B cell (primary cell): ENCODE measurements around the gene CBX7. TPM values are rescaled to one million over a fixed set of nuclear protein-coding genes. Genes with fewer than 3 reads are reported as not detected.
A peak's percentile ranks its signal among the peaks of the same experiment; 100 is the strongest.

Experiments
- ATAC-seq: fragments of 200-7000 bp; cut with Tn5 transposase; one replicate; pipeline ENCODE4 v1.10.0; 2021; ENCODE audit warnings: low read depth, mild to moderate bottlenecking, moderate number of reproducible peaks, moderate library complexity
- CTCF ChIA-PET: fragments of 350-600 bp; sonication (Branson Sonifier 250); formaldehyde crosslinking; loops from one replicate; lab custom pipeline; 2021; ENCODE audit warnings: antibody characterized with exemption, inconsistent platforms; lab: Charles Lee
- POLR2A ChIA-PET: fragments of 350-600 bp; sonication (Branson Sonifier 250); formaldehyde crosslinking; loops from one replicate; lab custom pipeline; 2021; ENCODE audit warnings: antibody characterized with exemption; lab: Charles Lee
- DNase-seq: peaks from one replicate; pipeline ENCODE4 v3.0.0; 2013
- H2AFZ ChIP-seq: 2 replicates; pipeline ENCODE4 v1.6.1; 2012; ENCODE audit warnings: mild to moderate bottlenecking, low read depth, low read length; ENCODE audit not compliant: insufficient read depth, poor library complexity, severe bottlenecking
- H3K27ac ChIP-seq, 2 donors: 1 replicate in 1 of 2; 2 replicates in 1 of 2; pipeline ENCODE4 v1.5.1; 2012 to 2013; ENCODE audit warnings: low read length in 2 of 2, mild to moderate bottlenecking in 2 of 2, moderate library complexity in 1 of 2
- H3K27me3 ChIP-seq, 4 experiments: fragments of 200-600 bp in 1 of 4; sonication (generic) in 1 of 4; replicated peaks in 1 of 4; 1 replicate in 2 of 4; 2 replicates in 2 of 4; pipeline versions ENCODE4 v1.6.1 to v1.7.0; 2013 to 2016; ENCODE audit warnings: low read length in 3 of 4, mild to moderate bottlenecking in 2 of 4, mixed read lengths in 1 of 4, moderate library complexity in 1 of 4; ENCODE audit not compliant: insufficient read depth in 4 of 4, control insufficient read depth in 3 of 4; ENCODE audit errors: control extremely low read depth in 1 of 4
- H3K36me3 ChIP-seq, 2 experiments: replicated peaks in 1 of 2; 1 replicate in 1 of 2; 2 replicates in 1 of 2; pipeline versions ENCODE4 v1.6.1 to v1.7.1; 2013; ENCODE audit warnings: low read length in 1 of 2; ENCODE audit not compliant: insufficient read depth in 2 of 2, control insufficient read depth in 1 of 2; ENCODE audit errors: control extremely low read depth in 1 of 2, extremely low read depth in 1 of 2
- H3K4me1 ChIP-seq, 2 donors: fragments of 200-600 bp in 1 of 2; sonication (generic) in 1 of 2; 1 replicate in 1 of 2; 2 replicates in 1 of 2; pipeline versions ENCODE4 v1.5.1 to v1.6.1; 2013 to 2017; ENCODE audit warnings: low read length in 2 of 2; ENCODE audit not compliant: control insufficient read depth in 2 of 2, insufficient read depth in 2 of 2
- H3K4me2 ChIP-seq: replicated peaks from 2 replicates; pipeline ENCODE3; 2012; ENCODE audit warnings: mild to moderate bottlenecking, low read depth, low read length; ENCODE audit not compliant: poor library complexity, severe bottlenecking
- H3K4me3 ChIP-seq, 5 experiments: fragments of 200-600 bp in 1 of 5; sonication (generic) in 1 of 5; 1 replicate in 3 of 5; 2 replicates in 2 of 5; pipeline versions ENCODE4 v1.5.1 to v1.7.0; 2011 to 2016; ENCODE audit warnings: low read length in 4 of 5, mild to moderate bottlenecking in 4 of 5, low read depth in 2 of 5, control low read depth in 1 of 5, moderate library complexity in 1 of 5; ENCODE audit not compliant: insufficient read depth in 1 of 5; ENCODE audit errors: control extremely low read depth in 1 of 5, extremely low read depth in 1 of 5
- H3K79me2 ChIP-seq: fragments of 200-600 bp; sonication (generic); one replicate; pipeline ENCODE4 v1.6.0; 2016; ENCODE audit warnings: low read length; ENCODE audit not compliant: control insufficient read depth, insufficient read depth
- H3K9ac ChIP-seq: fragments of 200-600 bp; sonication (generic); 2 replicates; pipeline ENCODE4 v1.6.1; 2017; ENCODE audit warnings: mild to moderate bottlenecking, low read length, moderate library complexity
- H3K9me3 ChIP-seq, 3 donors: one replicate each; pipeline versions ENCODE4 v1.6.1 to v1.7.1; 2013; ENCODE audit warnings: low read length in 2 of 3; ENCODE audit not compliant: control insufficient read depth in 2 of 3, insufficient read depth in 1 of 3; ENCODE audit errors: control extremely low read depth in 1 of 3
- H4K20me1 ChIP-seq: 2 replicates; pipeline ENCODE4 v1.6.0; 2012; ENCODE audit warnings: mild to moderate bottlenecking, low read length; ENCODE audit not compliant: insufficient read depth, control insufficient read depth, poor library complexity, severe bottlenecking
- H3K27ac Mint-ChIP-seq: one replicate; pipeline ENCODE4 v1.8.0; 2021; ENCODE audit warnings: mixed read lengths
- H3K27me3 Mint-ChIP-seq: one replicate; pipeline ENCODE4 v1.8.0; 2021; ENCODE audit warnings: mixed read lengths
- H3K4me1 Mint-ChIP-seq: one replicate; pipeline ENCODE4 v1.8.0; 2021; ENCODE audit warnings: mixed read lengths
- H3K4me3 Mint-ChIP-seq: one replicate; pipeline ENCODE4 v1.8.0; 2021; ENCODE audit warnings: mixed read lengths
- H3K9me3 Mint-ChIP-seq: one replicate; pipeline ENCODE4 v1.8.0; 2022; ENCODE audit warnings: mixed read lengths; ENCODE audit not compliant: insufficient read depth
- CTCF ChIP-seq: fragments of 200-600 bp; IDR thresholded peaks from one replicate; pipeline ENCODE4 v1.8.0; 2022; ENCODE audit warnings: antibody characterized with exemption, mild to moderate bottlenecking
- EZH2 ChIP-seq: IDR thresholded peaks from 2 replicates; pipeline ENCODE4 v1.6.1; 2012; ENCODE audit warnings: borderline replicate concordance, low read depth, mild to moderate bottlenecking, moderate library complexity, low read length; ENCODE audit not compliant: insufficient read depth, poor library complexity, severe bottlenecking
- WGBS: methylation state at CpG from one replicate; pipeline ENCODE4 v1.1.5; 2013; ENCODE audit warnings: missing lambda C conversion rate; ENCODE audit not compliant: insufficient coverage; 5-methylcytosine and 5-hydroxymethylcytosine counted together
- intact Hi-C: fragments of 100-400 bp; cut with micrococcal nuclease; formaldehyde crosslinking; loops from one replicate; pipeline ENCODE4 v1.10.0; 2022
- polyA plus RNA-seq: library from polyadenylated mRNA; depleted of rRNA; stranded (reverse); fragments of >200 nt; gene quantifications from 2 replicates; pipeline ENCODE4 v1.2.3, GENCODE V29; 2012
- total RNA-seq, 2 donors: library from RNA; stranded (reverse); fragments of 120-200 nt in 1 of 2; gene quantifications; 1 replicate in 1 of 2; 2 replicates in 1 of 2; pipeline versions ENCODE4 v1.2.3 to v1.2.4, GENCODE V29; 2013 to 2022

CBX7 gene
- total and polyA plus RNA-seq, 2 donors (not counting 1 experiment from before 2014, with no cell fraction given), result 83.6 to 141 TPM

DNA sequence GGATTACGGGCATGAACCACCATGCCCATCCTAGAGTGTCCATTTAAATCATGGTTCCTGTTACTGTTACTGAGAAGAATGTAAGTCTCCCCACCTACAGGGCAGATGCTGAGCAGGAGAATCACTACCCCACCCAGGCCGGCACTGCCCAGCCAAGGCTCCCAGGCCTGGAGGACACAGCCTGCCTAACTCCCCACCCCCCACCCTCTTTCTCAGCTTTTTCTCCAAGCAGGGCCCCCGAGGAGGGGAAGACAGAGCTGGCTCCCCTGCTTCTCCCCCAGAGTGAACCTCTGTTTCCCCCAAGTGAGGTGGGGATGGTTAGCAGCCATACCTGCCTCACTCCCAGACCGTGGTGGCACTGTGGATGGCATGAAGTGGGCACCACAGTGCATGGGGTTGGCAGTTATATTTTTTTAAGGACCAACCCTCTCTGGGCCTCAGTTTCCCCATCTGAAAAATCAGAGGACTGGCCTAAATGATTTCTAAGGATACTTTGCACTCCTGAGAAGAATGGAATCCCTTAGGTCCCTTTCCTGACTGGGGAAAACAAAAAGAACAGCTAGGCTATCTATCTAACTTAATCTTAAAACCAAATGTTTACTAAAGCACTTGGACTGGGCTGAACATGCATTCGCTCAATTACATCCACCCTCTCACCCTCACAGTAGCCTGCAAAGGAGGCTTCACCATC lies 5.0 kb downstream of the CBX7 start:
- peaks cover 0 to 22% of the 10 kb centered on the region in 2 experiments for H3K36me3 ChIP-seq
- H3K4me1 ChIP-seq, result peaks cover 65 to 75% of the 10 kb centered on the region in 2 donors
- intact Hi-C loops, result no loop called here
- no peak for TF ChIP-seq EZH2
- no peak for TF ChIP-seq CTCF
- peak overlapping the region; percentile 91 to 97 for H3K27ac ChIP-seq
- peak overlapping the region; percentile 85 for H3K4me2 ChIP-seq
- H3K4me1 Mint-ChIP-seq, result peaks cover 65% of the 10 kb centered on the region
- no CpG with 5 or more reads among the region's 5 CpGs for WGBS
- H3K9ac ChIP-seq, result no peak overlapping the region
- H3K79me2 ChIP-seq, result peaks cover 87% of the 10 kb centered on the region
- no peaks in the 10 kb centered on the region for H3K27me3 ChIP-seq
- H3K9me3 ChIP-seq, result no peaks in the 10 kb centered on the region
- CTCF ChIA-PET, result interaction anchor here (0.6 kb wide), 1 partner anchor 883 kb away, joined by 3 read pairs; no protein-coding TSS in a partner anchor
- H4K20me1 ChIP-seq, result peaks cover 23% of the 10 kb centered on the region
- DNase-seq (no peak), ATAC-seq (no peak)
- H3K4me3 Mint-ChIP-seq, result peak overlapping the region; percentile 26
- H3K27ac Mint-ChIP-seq, result peak overlapping the region; percentile 90
- H2AFZ ChIP-seq, result no peak overlapping the region
- H3K4me3 ChIP-seq, result no peak overlapping the region
- no peaks in the 10 kb centered on the region for H3K27me3 Mint-ChIP-seq
- no peaks in the 10 kb centered on the region for H3K9me3 Mint-ChIP-seq
- POLR2A ChIA-PET, result interaction anchor here (0.7 kb wide), 1 partner anchor 23 kb away, joined by 9 read pairs; no protein-coding TSS in a partner anchor
